HG03442 (cell line): ENCODE results near the gene INSM2.

ENCODE experiments used
- ATAC-seq: cut with Tn5 transposase; IDR thresholded peaks from one replicate; pipeline ENCODE4 v1.9.1; 2021; ENCODE audit warnings: mild to moderate bottlenecking, moderate library complexity; ENCODE audit not compliant: unreplicated experiment

Gene INSM2

GRCh38 chr14:35543006-35543405 is 9.0 kb downstream of the INSM2 start:
- ATAC-seq = no peak

GRCh38 chr14:35549551-35549950 is 15.6 kb downstream of the INSM2 start:
- no peak for ATAC-seq

GRCh38 chr14:35551081-35551480 is 17.1 kb downstream of the INSM2 start:
- no peak for ATAC-seq

- no peak for ATAC-seq
Observed at GRCh38 chr14:35553808-35554207, 19.8 kb downstream of the INSM2 start.

GRCh38 chr14:35556548-35556947 is 22.6 kb downstream of the INSM2 start:
- no peak for ATAC-seq

GRCh38 chr14:35557221-35557747 is 23.3 kb downstream of the INSM2 start:
- no peak for ATAC-seq

GRCh38 chr14:35558680-35559079 is 24.7 kb downstream of the INSM2 start:
- ATAC-seq = no peak

- ATAC-seq = no peak
Observed at GRCh38 chr14:35565871-35566464, 32.0 kb downstream of the INSM2 start.

- ATAC-seq = no peak
Observed at GRCh38 chr14:35571598-35571997, 37.6 kb downstream of the INSM2 start.

GRCh38 chr14:35573911-35574310 is 39.9 kb downstream of the INSM2 start:
- no peak for ATAC-seq

- ATAC-seq = no peak
Observed at GRCh38 chr14:35576260-35576659, 42.3 kb downstream of the INSM2 start.

GRCh38 chr14:35576856-35577255 is 42.9 kb downstream of the INSM2 start:
- no peak for ATAC-seq

- ATAC-seq = no peak
Observed at GRCh38 chr14:35578135-35578534, 44.2 kb downstream of the INSM2 start.

- ATAC-seq = no peak
Observed at GRCh38 chr14:35578639-35579038, 44.7 kb downstream of the INSM2 start.
